ENCODE measurements around the gene UNK.
"Not testable (repeated sequence)": the region's sequence is repeated elsewhere in the genome, so short reads cannot be mapped to it uniquely, and the experiment has no call there.

Gene UNK

GRCh38 chr17:75754378-75755204, 30.0 kb upstream of the UNK start:
- DNase-seq, result no peak

- DNase-seq, result no peak
These were observed 29.3 kb upstream of the UNK start for GRCh38 chr17:75755205-75755901.

GRCh38 chr17:75755990-75756389, 28.6 kb upstream of the UNK start:
- no peak for DNase-seq

GRCh38 chr17:75756451-75757085, 28.0 kb upstream of the UNK start:
- no peak for DNase-seq

GRCh38 chr17:75757086-75757681, 27.4 kb upstream of the UNK start:
- no peak for DNase-seq

- no peak for DNase-seq
These were observed 26.3 kb upstream of the UNK start for GRCh38 chr17:75758131-75758905.

- DNase-seq, result no peak
These were observed 25.1 kb upstream of the UNK start for GRCh38 chr17:75759457-75759856.

- not testable (repeated sequence) for DNase-seq
These were observed 24.5 kb upstream of the UNK start for GRCh38 chr17:75759978-75760640.

- DNase-seq, result no peak
These were observed 21.9 kb upstream of the UNK start for GRCh38 chr17:75762513-75763268.

GRCh38 chr17:75763269-75763607, 21.4 kb upstream of the UNK start:
- no peak for DNase-seq

GRCh38 chr17:75763613-75764416, 20.8 kb upstream of the UNK start:
- no peak for DNase-seq

GRCh38 chr17:75764417-75764710, 20.2 kb upstream of the UNK start:
- DNase-seq, result no peak

GRCh38 chr17:75764711-75765421, 19.7 kb upstream of the UNK start, which contains the start of gene GALK1:
TSS of gene GALK1 (minus strand) at chr17:75765192. CDS start at chr17:75765136, 56 bp downstream.
- peak; percentile 77 for DNase-seq

GRCh38 chr17:75765981-75766380, 18.6 kb upstream of the UNK start:
- DNase-seq, result no peak

GRCh38 chr17:75767881-75768280, 16.7 kb upstream of the UNK start:
- DNase-seq, result no peak

- no peak for DNase-seq
These were observed 15.1 kb upstream of the UNK start for GRCh38 chr17:75769536-75769935.

GRCh38 chr17:75771334-75772281, 13.0 kb upstream of the UNK start:
- no peak for DNase-seq

- DNase-seq, result no peak
These were observed 11.3 kb upstream of the UNK start for GRCh38 chr17:75773121-75773807.

Data from activated T-cell treated with anti-CD3 and anti-CD28 coated beads, Interleukin-2, amount 50 U/mL, for 1 hour (primary cell).